Renal cortical epithelial cell (primary cell): Measurements from ENCODE around the gene GAMT. TPM values are rescaled to one million over a fixed set of nuclear protein-coding genes. Genes with fewer than 3 reads are reported as not detected.
A peak's percentile ranks its signal among the peaks of the same experiment; 100 is the strongest.

Source experiments
- DNase-seq: peaks from one replicate; pipeline ENCODE4 v3.0.0-alpha.2; 2011; ENCODE audit warnings: low read depth
- total RNA-seq: library from RNA; depleted of rRNA; stranded (reverse); fragments of >200 nt; gene quantifications from 2 replicates; pipeline ENCODE4 v1.2.3, GENCODE V29; 2014

Gene GAMT
- total RNA-seq, 1 donor from 2014 or later: 15.4 TPM

DNA sequence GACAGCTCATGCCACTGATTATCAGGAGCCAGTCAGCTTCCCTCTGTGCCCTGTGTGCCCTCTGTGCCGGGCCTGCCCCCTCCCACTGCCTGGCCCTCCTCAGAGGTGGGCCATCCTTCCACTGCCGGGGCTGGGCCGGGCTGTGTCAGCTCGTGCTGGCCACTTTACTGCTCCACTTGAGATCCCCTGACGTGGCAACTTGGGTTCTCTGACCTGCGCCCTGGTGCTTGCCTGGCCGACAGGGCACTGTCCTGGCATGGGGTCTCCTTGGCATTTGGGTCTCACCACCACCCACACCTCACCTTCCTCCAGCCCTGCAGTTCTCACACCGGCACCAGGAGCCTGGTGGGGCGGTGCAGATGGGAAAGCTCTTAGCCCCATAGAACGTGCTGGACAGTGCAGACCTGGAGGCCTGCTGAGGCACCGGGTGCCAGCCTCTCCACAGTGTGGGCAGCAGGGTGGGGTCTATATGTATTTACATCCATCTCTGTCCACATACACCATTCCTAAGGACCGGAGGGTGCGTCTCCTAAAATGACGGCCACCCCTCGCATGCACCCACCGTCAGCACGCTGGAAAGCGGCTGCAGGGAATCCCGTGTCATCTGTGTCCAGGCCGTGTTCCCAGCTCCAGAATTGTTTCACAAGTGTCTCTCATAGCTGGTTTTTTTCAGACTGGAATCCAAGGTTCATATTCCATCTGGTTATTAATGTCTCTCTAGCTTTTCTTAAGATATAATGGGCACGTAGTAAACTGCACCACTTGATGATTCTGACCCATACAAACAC is 17.8 kb upstream of the GAMT start:
- DNase-seq: no peak

GRCh38 chr19:1418496-1418775 is 17.1 kb upstream of the GAMT start:
- DNase-seq: no peak

DNA sequence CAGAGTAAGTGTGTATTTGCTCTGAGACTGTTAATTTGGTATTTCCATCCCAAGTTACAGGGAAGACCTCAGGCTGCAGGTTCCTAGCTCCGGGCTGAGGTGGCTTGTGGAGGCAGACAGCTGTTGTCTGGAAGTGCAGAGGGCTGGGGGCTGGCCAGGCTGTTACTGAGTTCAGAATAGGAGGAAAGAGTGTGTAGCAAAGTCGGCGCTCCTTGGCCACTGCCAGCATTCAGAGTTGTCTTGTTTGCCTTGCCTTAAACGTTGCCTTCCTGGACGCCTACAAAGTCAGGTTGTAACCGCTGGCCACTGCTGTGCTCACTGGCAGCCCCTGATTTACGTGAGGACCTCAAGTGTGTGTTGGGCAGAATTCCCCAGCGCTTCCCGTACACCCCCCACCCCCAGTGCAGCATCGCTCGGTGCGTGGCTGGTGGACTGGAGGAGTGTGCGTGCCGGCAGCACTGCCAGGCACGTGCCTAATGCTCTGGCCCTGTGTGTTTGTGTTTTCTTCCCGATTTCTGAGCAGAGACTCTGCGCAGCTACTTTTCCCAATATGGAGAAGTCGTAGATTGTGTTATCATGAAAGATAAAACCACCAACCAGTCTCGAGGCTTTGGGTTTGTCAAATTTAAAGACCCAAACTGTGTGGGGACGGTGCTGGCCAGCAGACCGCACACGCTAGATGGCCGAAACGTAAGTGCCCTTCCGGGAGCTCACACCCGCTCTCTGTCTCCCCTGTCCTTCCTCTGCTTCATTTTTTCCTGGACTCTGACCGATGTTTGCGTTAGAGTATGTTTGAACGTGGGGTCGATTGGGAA is 16.5 kb upstream of the GAMT start:
- DNase-seq: no peak

DNA sequence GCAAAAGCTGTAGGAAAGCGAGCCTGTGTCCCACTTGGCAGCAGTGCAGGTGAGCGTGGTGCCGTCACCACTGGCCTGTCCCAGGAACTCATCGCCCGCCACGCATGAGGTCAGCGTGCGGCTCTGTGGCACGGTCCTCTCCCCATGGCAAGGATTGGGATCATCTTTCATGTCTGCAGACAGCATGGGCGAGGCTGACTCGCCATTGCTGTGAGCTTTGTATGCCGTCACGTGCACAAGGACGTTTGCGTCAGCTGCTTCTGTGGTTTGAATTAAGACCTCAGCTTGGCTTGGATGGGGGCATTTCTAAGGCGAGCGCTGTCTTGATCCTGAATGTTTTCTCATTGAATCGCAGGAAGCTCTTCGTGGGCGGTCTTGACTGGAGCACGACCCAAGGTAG is 15.8 kb upstream of the GAMT start:
- no peak for DNase-seq

- peak; percentile 61 for DNase-seq
These were observed 14.9 kb upstream of the GAMT start for GRCh38 chr19:1416014-1416841.

DNA sequence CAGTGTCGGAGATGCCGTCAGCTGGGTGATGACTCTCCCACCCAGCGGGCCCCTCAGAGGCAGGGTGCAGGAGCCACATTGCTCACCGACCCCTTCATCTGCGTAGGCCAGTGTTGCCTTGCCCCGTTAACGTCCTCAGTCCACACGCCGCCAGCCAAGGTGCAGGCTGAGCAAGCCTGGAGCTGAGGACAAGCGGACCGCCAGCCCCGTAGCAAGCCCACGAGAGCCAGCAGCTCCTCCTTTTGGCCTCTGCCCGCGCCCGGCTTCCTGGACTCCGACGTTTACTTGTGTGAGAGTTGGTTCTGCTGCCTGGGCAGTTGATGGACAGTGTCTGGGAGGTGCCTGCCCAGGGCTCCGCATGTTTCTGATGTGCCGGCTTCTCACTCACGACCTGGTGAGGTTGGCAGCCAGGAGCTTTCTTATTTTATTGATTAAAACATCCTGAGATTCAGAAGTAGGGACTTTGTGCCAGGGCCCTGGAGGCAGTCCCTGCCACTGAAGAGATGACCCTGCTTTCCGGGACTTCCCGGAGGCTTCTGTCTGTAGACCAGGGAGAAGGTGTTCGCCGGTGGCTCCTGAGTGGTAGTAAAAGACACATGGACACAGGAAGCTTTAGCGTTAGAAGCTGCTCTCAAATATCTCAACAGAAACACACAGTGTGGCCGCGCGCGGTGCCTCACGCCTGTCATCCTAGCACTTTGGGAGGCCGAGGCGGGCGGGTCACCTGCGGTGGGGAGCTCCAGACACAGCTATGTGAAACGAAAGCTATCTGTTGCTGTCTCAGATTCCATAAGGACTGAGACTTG is 11.9 kb upstream of the GAMT start:
- DNase-seq: no peak

GRCh38 chr19:1412323-1412923 is 11.1 kb upstream of the GAMT start:
- no peak for DNase-seq

GRCh38 chr19:1411255-1412191 is 10.2 kb upstream of the GAMT start:
- DNase-seq: no peak

GRCh38 chr19:1410789-1411188 is 9.4 kb upstream of the GAMT start:
- no peak for DNase-seq

DNA sequence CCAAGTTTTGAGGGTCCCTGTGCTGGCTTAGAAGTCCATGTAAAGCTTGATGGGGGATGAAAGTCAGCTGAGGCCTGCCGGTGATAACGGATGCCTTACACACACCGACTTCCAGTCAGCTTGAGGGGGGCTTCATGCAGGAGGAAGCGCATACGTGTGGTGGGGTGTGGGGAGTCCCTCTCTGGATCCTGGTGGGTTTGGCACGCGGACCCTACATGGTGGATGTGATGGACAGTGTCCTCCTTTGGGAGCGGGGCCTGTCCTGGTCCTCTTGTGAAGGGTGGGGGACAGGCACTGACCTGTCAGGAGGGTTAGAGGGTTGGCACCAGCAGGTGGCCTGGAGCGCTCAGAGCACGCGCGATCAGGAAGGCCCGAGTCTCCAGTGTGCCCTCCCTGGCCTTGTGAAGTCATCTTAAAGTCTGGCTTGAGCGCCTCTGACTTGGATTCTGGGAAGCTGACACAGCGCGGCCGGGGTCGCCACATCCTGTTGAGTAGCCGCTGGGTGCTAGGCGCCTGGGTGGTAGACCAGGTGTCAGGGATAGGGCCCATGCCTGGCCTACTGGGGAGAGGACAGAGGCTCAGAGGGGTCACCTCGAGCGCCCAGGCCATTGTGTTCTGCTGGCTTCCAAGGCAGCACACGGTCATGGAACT is 8.9 kb upstream of the GAMT start:
- DNase-seq: peak; percentile 62

- DNase-seq: no peak
These were observed 8.1 kb upstream of the GAMT start for GRCh38 chr19:1409204-1410005.

GRCh38 chr19:1408300-1409203 is 7.2 kb upstream of the GAMT start:
- peak; percentile 37 for DNase-seq

DNA sequence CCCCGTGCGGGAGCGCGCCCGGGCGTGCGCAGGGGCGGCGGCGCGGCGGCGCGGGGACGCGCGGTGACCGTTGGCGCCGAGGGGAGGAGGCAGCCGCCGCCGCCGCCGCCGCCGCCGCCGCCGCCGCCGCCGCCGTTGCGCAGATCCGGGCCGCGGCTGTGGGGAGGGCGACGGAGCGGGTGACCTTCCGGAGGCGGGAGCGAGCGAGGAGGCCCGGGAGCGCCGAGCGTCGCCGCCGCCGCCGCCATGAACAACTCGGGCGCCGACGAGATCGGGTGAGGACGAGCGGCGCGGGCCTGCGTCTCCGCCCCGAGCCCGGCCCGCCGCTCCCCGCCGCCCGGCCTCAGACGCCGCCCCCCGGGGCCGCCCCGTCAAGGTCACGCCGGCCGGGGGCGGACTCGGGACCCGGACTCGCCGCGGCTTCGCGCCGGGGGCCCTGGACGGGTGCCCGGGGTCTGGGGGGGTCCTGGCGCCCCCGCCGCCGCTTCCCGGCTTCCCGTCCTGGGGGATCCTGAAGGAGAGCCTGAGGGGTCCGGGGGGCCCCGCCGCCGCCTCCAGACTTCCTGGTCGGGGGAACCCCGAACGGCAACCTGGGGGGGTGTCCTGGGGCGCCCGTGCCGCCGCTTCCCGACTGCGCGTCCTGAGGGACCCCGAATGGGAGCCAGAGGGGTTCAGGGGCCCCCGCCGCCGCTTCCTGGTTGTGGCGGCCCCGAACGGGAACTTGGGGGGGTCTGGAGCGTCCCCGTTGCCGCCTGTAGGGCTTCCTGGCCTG is 6.4 kb upstream of the GAMT start, which contains the start of gene DAZAP1:
DAZAP1 (plus strand) TSS at position 59 of the 772 bp plus-strand sequence; CDS start at position 247, 188 bp downstream.
- DNase-seq: no peak

GRCh38 chr19:1406774-1407527 is 5.6 kb upstream of the GAMT start:
- peak; percentile 86 for DNase-seq

GRCh38 chr19:1402411-1403070 is 1.2 kb upstream of the GAMT start:
- DNase-seq: no peak

- no peak for DNase-seq
These were observed 511 bp upstream of the GAMT start for GRCh38 chr19:1401889-1402217.
